ENCODE results near the gene GMNN. TPM values are rescaled to one million over a fixed set of nuclear protein-coding genes. Genes with fewer than 3 reads are reported as not detected.
A peak's percentile ranks its signal among the peaks of the same experiment; 100 is the strongest.
"Not testable (repeated sequence)": the region's sequence is repeated elsewhere in the genome, so short reads cannot be mapped to it uniquely, and the experiment has no call there.

The GMNN gene
- total RNA-seq, 2 donors from 2014 or later: 39.2 to 42.8 TPM

- Histone ChIP-seq H3K27me3 (no peaks in the 10 kb centered on the region), H3K4me3 (no peak overlapping the region), H3K9me3 (no peaks in the 10 kb centered on the region), H3K27ac (peak overlapping the region in 1 of 4 donors; percentile 63), H3K4me1 (no peaks in the 10 kb centered on the region), H3K36me3 (replicated peaks in 1 of 2; ENCODE audit: insufficient read depth in 1 of 2, low read depth in 2 of 2) (no peaks in the 10 kb centered on the region)
- WGBS, 2 donors: 72 to 76% methylated on average over 5 of the region's 5 CpGs
- no peak for TF ChIP-seq POLR2A (IDR thresholded peaks at IDR 0.05)
- no peak for TF ChIP-seq CTCF (IDR thresholded peaks at IDR 0.05)
- intact Hi-C loops (cut with DNase I): no loop called here
- ATAC-seq (no peak), DNase-seq (peak in 1 of 4 donors; percentile 61)
Measured at GRCh38 chr6:24744911-24745310, 29.8 kb upstream of the GMNN start.

GRCh38 chr6:24749297-24749696, 25.4 kb upstream of the GMNN start:
- WGBS, 2 donors: 66 to 73% methylated on average over 3 of the region's 3 CpGs
- ATAC-seq (no peak), DNase-seq (no peak)
- Histone ChIP-seq H3K27ac (peak overlapping the region in 1 of 4 donors; percentile 2), H3K27me3 (no peaks in the 10 kb centered on the region), H3K9me3 (no peaks in the 10 kb centered on the region), H3K4me1 (peaks cover 13% of the 10 kb centered on the region), H3K4me3 (no peak overlapping the region), H3K36me3 (replicated peaks in 1 of 2; ENCODE audit: insufficient read depth in 1 of 2, low read depth in 2 of 2) (no peaks in the 10 kb centered on the region)
- intact Hi-C loops (cut with DNase I): no loop called here
- TF ChIP-seq POLR2A (IDR thresholded peaks at IDR 0.05) (no peak), CTCF (IDR thresholded peaks at IDR 0.05) (no peak)

GRCh38 chr6:24750878-24751277, 23.9 kb upstream of the GMNN start:
- H3K36me3 ChIP-seq (replicated peaks in 1 of 2; ENCODE audit: insufficient read depth in 1 of 2, low read depth in 2 of 2); H3K27me3 ChIP-seq; DNase-seq; H3K27ac ChIP-seq; H3K4me3 ChIP-seq; H3K9me3 ChIP-seq; intact Hi-C loops (cut with DNase I); ATAC-seq: not testable (repeated sequence)
- WGBS, 2 donors: 91 to 98% methylated on average over 3 of the region's 3 CpGs
- H3K4me1 ChIP-seq: peaks cover 13% of the 10 kb centered on the region

GRCh38 chr6:24752503-24752902, 22.2 kb upstream of the GMNN start:
- peak in 3 of 4 donors; percentile 13 to 42 (median 20) for DNase-seq
- WGBS, 2 donors: 11 to 12% methylated on average over 2 of the region's 2 CpGs

GRCh38 chr6:24752917-24753492, 21.7 kb upstream of the GMNN start:
- 79 to 100% methylated on average over 1 of the region's 1 CpG for WGBS, 2 donors
- no peak overlapping the region for H3K4me3 ChIP-seq
- DNase-seq (no peak), ATAC-seq (no peak)
- no peaks in the 10 kb centered on the region for H3K9me3 ChIP-seq
- H3K4me1 ChIP-seq: peaks cover 13% of the 10 kb centered on the region
- peak overlapping the region in 3 of 4 donors; percentile 34 to 58 (median 36) for H3K27ac ChIP-seq
- H3K36me3 ChIP-seq (replicated peaks in 1 of 2; ENCODE audit: insufficient read depth in 1 of 2, low read depth in 2 of 2): no peaks in the 10 kb centered on the region
- intact Hi-C loops (cut with DNase I): no loop called here
- no peak for TF ChIP-seq CTCF (IDR thresholded peaks at IDR 0.05)
- TF ChIP-seq POLR2A (IDR thresholded peaks at IDR 0.05): no peak
- H3K27me3 ChIP-seq: no peaks in the 10 kb centered on the region

More at GRCh38 chr6:24752503-24752902, 22.2 kb upstream of the GMNN start:
- intact Hi-C loops (cut with DNase I): no loop called here
- Histone ChIP-seq H3K4me1 (peaks cover 13% of the 10 kb centered on the region), H3K27ac (peak overlapping the region in 3 of 4 donors; percentile 34 to 58 (median 36)), H3K36me3 (replicated peaks in 1 of 2; ENCODE audit: insufficient read depth in 1 of 2, low read depth in 2 of 2) (no peaks in the 10 kb centered on the region), H3K9me3 (no peaks in the 10 kb centered on the region), H3K27me3 (no peaks in the 10 kb centered on the region), H3K4me3 (no peak overlapping the region)
- no peak for TF ChIP-seq CTCF (IDR thresholded peaks at IDR 0.05)
- no peak for TF ChIP-seq POLR2A (IDR thresholded peaks at IDR 0.05)
- ATAC-seq: peak; percentile 50

All from body of pancreas (tissue), 4 donors.